HG03571 (cell line): ENCODE measurements around the gene SELENOH.

Source experiments
- ATAC-seq: cut with Tn5 transposase; IDR thresholded peaks from one replicate; pipeline ENCODE4 v1.9.1; 2021; ENCODE audit not compliant: unreplicated experiment

Gene SELENOH

DNA sequence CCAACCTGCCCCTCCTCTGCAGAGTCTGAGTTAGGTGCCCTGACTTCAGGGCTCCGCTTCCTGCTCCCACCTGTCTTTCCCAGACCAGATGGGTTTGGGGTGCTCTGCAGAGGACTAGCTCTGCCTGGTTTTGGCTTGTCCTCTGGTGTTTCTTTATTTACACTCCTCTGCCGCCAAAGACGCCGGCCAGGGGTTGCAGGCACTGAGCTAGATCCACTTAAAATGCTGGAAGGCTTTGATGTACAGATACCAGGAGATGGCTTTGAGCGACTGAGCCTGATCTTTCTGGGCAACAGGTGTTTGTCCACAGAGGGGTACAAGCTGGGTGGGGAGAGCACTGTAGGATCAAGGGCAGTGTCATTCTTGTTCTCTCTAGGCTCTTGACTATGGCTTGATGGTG, 3.9 kb downstream of the SELENOH start:
- no peak for ATAC-seq

DNA sequence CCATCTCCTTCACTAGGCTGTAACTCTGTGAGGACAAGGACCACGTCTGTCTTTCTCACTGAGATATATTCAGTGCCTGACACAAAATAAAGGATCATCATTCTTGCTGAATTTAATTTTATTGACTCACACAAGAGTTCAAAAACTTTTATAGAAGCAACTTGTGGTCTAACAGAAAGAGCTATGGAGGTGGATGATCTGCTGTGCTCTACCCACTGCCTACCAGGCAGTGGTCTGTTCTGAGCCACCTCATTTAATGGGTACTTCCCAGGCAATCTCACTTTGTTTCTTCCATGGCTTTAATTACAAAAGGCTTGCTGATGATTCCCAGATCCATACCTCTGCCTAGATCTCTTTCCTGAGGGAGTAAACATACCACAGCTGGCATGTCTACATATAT, 5.6 kb downstream of the SELENOH start:
- no peak for ATAC-seq

- ATAC-seq: no peak
Observed at GRCh38 chr11:57751176-57751575, 9.9 kb downstream of the SELENOH start.

GRCh38 chr11:57751676-57752253, 10.5 kb downstream of the SELENOH start, which contains the start of gene BTBD18:
BTBD18 (minus strand) TSS chr11:57751819; CDS start chr11:57751188, 631 bp downstream.
- ATAC-seq: no peak

DNA sequence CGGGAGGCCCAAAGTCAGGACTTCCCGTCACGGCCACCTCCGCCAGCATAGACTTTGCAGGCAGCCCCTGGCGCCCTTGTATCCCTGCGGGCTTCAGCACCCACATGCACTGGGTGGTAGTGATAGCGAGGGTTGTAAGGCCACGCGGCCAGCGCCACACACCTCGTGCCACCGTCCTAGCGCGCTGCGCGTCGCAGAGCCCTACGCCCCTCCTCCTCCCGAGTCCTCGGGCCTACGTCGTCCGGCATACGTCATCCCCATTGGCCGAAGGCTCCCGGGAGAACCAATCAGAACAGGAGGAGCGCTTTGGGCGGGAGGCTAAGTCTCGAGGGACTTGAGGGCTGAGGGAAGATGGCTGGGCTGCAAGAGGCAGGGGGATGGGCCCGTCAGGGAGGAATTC, 11.7 kb downstream of the SELENOH start:
- ATAC-seq: no peak

- ATAC-seq: no peak
Observed at GRCh38 chr11:57758174-57758573, 16.9 kb downstream of the SELENOH start.

GRCh38 chr11:57761301-57762234, 20.3 kb downstream of the SELENOH start, which contains the start of gene CTNND1:
CTNND1 (plus strand) TSS chr11:57761802; CDS start chr11:57791479, 29,677 bp downstream.
- ATAC-seq: peak; percentile 93

DNA sequence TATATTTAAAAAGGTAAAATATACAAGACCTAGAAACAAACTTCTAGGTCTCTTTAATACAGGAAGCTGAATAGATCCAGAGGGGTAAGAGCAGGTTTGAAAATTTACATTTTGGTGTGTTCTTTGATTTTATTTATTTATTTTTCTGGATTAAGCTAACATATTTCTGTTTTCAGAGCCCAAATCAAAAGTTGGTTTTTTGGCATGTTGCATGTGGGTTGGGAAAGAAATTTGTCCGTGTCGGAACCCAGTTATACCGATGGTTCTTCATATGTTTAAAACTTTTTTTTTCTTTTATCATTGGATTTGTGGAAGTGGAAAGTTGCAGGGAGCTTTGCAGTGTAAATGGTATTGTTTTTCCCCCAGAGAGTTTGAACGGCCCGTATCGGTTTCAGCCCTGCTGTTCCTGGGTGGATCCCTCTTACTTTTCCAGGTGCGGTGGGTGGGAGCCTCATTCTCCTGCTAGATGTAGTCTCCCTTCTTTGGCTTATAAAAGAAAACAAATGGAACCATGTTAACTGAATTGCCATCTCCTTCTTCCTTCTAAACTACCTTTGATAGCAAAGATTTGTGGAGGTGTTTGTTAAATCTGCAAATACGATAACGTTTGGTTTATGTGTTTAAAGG, 21.1 kb downstream of the SELENOH start:
- no peak for ATAC-seq

DNA sequence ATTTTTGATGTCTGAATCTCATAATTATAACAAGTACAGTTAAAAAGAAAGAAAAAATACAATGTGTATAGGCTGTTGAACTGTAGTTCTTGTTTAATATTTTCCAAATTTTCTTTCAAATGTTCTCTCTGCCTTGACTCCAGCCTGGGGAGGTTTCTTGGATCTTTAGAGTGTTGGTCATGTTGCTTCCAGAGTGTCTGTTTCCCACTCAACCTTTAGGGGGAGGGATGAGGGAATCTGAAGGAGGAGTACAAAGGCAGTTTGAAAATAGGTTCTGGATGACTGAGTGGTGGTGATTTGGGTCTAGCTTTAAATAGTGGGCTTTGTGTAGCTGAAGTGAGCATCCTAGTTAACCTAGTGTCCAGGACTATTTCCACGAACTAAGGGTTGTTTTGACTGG, 22.3 kb downstream of the SELENOH start:
- ATAC-seq: no peak

GRCh38 chr11:57764021-57764420, 22.7 kb downstream of the SELENOH start:
- no peak for ATAC-seq

DNA sequence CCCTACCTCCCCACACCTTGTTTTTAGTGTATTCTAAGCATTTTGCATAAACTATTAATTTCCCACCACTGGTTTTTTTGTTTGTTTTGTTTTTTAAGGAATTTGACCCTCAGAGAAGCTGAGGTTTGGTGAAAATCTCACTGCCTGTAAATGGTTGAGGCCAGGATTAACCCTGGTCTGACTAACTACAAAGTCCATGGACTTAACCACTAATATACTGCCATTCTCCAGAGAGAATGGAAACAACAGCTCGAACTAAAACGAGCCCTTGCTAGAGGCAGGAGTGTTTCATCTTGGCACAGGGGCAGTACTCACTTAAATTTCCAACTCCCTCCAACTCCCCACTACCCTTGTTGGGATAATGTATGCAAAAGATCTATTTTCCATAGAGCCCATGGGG, 23.3 kb downstream of the SELENOH start:
- no peak for ATAC-seq

DNA sequence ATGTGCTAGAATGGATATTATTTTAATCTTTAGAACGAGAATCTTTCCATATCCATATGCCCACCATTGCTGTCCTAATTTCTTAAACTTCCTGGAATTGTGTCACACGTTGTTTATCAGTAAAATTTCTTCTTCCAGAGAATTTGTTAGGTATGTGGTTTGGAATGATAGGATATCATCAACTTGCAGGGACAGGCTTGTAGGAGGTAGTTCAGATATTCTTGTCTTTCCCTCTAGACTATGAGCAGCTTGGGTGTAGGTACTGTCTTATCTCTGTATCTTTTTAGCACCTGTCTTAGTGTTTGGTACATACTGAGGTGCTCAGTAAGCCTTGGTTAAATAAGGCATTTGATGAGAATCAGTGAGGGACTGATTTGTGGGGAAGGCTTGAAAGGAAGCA, 23.7 kb downstream of the SELENOH start:
- ATAC-seq: no peak

DNA sequence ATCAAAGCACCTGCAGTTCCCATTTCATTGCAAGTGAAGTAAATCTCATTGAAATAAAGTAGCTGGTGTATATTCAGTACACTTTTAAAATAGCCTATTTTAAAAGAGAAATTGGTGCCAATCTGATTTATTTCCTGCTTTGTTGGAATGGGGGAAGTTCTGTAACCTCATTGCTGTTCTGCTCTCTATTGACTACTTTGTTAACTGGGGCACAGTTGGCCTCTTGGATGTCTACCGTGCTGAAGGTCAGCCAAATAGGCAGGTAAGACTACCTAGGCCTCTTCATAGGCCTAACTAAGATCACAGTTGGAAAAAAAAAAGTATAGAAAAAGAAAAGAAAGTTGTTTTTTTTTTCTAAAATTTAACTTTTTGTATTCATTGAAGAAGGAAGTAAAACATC, 29.5 kb downstream of the SELENOH start:
- ATAC-seq: no peak

- ATAC-seq: no peak
Observed at GRCh38 chr11:57771365-57771764, 30.1 kb downstream of the SELENOH start.

DNA sequence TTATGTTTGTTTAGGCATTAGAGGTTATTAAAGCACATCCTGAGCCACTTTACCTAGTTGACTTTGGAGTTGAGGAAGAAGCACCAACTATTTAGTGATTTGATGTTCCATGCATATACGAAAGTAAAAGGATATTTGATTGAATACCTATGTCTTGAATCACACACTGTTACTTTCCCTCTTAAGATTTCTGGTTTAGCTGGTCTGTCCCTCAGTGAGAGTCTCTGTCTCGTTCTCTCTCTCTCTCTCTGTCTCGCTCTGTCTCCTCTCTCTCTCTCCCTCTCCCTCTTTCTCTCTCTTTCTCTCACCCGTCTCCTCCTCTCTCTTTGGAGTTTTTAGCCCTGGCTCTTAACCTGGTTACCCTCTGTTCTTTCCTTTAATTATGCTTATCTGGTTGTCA, 31.3 kb downstream of the SELENOH start:
- ATAC-seq: no peak

DNA sequence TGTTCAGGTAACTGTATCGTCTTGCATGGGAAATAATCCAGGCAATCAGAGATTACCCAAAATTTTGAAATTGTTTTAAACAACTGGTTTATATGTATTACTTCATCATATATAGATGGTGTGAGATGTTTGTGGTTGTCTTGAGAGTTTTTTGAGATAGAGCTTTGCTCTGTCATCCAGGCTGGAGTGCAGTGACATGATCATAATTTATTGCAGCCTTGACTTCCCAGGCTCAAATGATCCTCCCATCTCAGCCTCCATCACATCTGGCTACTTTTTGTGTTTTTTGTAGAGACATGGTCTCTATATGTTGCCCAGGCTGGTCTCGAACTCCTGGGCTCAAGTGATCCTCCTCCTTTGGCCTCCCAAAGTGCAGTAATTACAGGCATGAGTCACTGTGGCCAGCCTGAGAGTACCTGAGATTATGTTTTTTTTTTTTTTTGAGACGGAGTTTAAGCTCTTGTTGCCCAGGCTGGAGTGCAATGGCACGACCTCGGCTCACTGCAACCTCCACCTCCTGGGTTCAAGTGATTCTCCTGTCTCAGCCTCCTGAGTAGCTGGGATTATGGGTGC, 31.8 kb downstream of the SELENOH start:
- ATAC-seq: no peak

DNA sequence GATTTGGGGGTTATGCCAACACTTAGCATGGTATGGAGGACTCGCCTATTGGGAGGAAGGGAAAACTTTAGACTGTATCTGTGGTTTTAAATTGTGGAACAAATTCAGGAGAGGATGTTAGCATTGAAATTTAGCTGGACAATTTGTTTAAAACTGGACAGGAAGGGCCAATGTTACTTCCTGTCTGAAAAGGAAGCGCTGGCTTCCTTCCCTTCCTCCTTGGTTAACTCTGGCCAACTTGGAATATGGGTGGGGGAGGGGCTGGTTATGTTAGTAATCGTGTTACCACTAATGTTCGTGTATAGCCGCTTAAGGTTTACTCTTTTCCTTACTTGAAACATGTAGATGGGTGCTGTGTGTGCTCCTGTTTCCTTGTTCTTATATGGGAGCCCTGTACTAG, 34.2 kb downstream of the SELENOH start:
- ATAC-seq: no peak

GRCh38 chr11:57776031-57776521, 34.8 kb downstream of the SELENOH start:
- no peak for ATAC-seq

DNA sequence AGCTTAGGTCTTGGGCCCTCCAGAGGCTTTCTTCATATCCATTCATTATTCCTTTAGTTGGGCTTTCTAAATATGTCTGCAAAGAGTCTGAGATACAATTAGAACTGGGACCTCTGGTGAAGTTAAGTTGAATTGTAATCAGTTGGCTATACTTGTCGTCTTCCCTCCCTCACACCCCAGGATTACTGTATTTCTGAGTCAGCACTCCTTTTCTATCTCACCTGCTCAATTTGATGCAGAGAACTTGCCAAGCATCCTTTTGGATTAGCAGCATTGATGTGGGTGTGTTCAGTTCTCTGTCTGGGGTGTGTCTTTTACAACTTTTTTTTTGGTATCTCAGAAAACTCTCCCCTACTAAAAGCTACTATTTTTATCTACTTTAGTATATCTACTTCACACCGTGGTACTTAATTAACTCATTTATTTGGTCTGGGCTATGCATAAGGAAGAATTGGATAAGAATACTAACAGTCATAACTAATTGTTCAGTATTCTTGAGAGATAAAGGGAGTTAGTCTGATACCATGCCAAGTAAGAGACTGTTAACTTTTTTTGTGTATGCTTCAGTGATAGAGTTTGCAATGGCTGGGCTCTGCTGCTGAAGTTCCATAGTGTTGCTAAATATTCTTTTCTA, 35.4 kb downstream of the SELENOH start:
- no peak for ATAC-seq

- ATAC-seq: no peak
Observed at GRCh38 chr11:57777969-57778317, 36.7 kb downstream of the SELENOH start.
